ENCODE results near the gene ALPI.

ALPI gene

GRCh38 chr2:232503809-232504323 lies 47.9 kb downstream of the ALPI start:
- no peak for DNase-seq

GRCh38 chr2:232504438-232504837 lies 48.5 kb downstream of the ALPI start:
- DNase-seq: no peak

- DNase-seq: no peak
These were observed 49.9 kb downstream of the ALPI start for GRCh38 chr2:232505856-232506255.

- no peak for DNase-seq
These were observed 50.8 kb downstream of the ALPI start for GRCh38 chr2:232506709-232507108.

- DNase-seq: no peak
These were observed 52.3 kb downstream of the ALPI start for GRCh38 chr2:232508251-232508650.

Measured in kidney glomerular epithelial cell (primary cell).